Uterus (tissue), 4 donors: ENCODE measurements around the gene TECPR1. TPM values are rescaled to one million over a fixed set of nuclear protein-coding genes. Genes with fewer than 3 reads are reported as not detected.
"Not testable (repeated sequence)": the region's sequence is repeated elsewhere in the genome, so short reads cannot be mapped to it uniquely, and the experiment has no call there.

Source experiments
- DNase-seq, 2 donors: peaks; one replicate each; pipeline ENCODE4 v3.0.0-alpha.2; 2019 to 2020
- H3K27ac ChIP-seq, 2 donors: fragments of 200-600 bp; sonication (generic); 1 replicate in 1 of 2; 2 replicates in 1 of 2; pipeline ENCODE4 v1.5.1; 2016 to 2018
- H3K27me3 ChIP-seq, 2 donors: fragments of 200-600 bp; sonication (generic); one replicate each; pipeline ENCODE4 v1.5.1; 2018 to 2019; ENCODE audit warnings: control low read depth in 1 of 2
- H3K36me3 ChIP-seq, 2 donors: fragments of 200-600 bp; sonication (generic); one replicate each; pipeline ENCODE4 v1.5.1; 2019; ENCODE audit warnings: control low read depth in 1 of 2
- H3K4me1 ChIP-seq, 2 donors: fragments of 200-600 bp; sonication (generic); one replicate each; pipeline ENCODE4 v1.5.1; 2018 to 2019; ENCODE audit warnings: control low read depth in 1 of 2
- H3K4me3 ChIP-seq, 2 donors: fragments of 200-600 bp; sonication (generic); 1 replicate in 1 of 2; 2 replicates in 1 of 2; pipeline ENCODE4 v1.5.1; 2018 to 2019; ENCODE audit warnings: mild to moderate bottlenecking in 1 of 2
- H3K9me3 ChIP-seq, 2 donors: fragments of 200-600 bp; sonication (generic); one replicate each; pipeline ENCODE4 v1.5.1; 2019; ENCODE audit warnings: control low read depth in 1 of 2
- POLR2A ChIP-seq, 2 donors: fragments of 450-650 bp; IDR thresholded peaks; one replicate each; pipeline ENCODE4 v1.6.1; 2016; ENCODE audit warnings: antibody characterized with exemption in 2 of 2, mild to moderate bottlenecking in 1 of 2, moderate library complexity in 1 of 2
- intact Hi-C: fragments of 100-400 bp; cut with DNase I; formaldehyde crosslinking; loops from one replicate; pipeline ENCODE4 v1.15.1; 2023; ENCODE audit warnings: low total_unique reads
- total RNA-seq, 4 donors: library from RNA; depleted of rRNA in 3 of 4; stranded (reverse); fragments of >200 nt in 3 of 4; gene quantifications; one replicate each; pipeline versions ENCODE4 v1.1.0 to v1.2.4, GENCODE V29; 2014 to 2023
- TF ChIP-seq, protein P1 (sequence below), 4 experiments: fragments of 200-600 bp in 2 of 4; fragments of 450-650 bp in 2 of 4; sonication (generic) in 2 of 4; IDR thresholded peaks; one replicate each; pipeline ENCODE4 v1.5.1; 2016 to 2019; ENCODE audit warnings: antibody characterized with exemption in 4 of 4, mild to moderate bottlenecking in 2 of 4, moderate library complexity in 1 of 4
- donor health status: DM: yes; HTN: yes; CAD: no.

The TECPR1 gene
- total RNA-seq, 4 donors from 2014 or later, result 3.1 to 52.6 (median 16.7) TPM

DNA sequence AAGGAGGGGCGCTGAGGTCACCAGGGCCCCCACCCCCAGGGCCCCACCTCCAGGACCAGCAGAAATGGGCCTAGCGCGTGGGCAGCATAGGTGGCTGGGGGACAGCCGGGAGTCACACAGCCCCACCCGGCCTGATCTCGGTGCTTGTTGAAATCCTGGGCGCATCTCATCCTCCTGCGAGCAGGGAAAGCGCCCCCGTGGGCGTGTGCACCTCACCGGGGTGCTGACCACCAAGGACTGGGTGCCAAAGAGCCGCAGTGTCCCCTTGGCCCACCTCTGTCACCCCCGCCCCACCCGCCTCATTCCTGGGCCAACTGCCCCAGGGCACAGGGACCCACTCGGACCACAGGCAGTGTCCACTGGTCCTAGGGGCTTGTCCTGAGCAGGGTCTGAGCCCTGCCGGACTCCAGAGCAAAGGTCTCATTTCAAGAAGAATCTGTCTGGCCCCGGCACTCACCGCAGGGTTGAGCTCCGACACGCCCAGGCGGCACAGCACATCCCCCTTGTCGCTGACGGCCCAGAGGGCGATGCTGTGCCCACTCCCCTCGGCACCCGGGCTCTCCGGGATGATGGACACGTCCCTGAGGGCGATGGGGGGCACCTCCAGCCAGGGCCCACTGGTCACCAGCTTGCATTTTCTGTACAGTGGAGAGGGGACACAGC is 29.4 kb downstream of the TECPR1 start:
- H3K27ac ChIP-seq, result no peak overlapping the region
- H3K27me3 ChIP-seq, result no peaks in the 10 kb centered on the region
- no peak overlapping the region for H3K4me3 ChIP-seq
- no peaks in the 10 kb centered on the region for H3K9me3 ChIP-seq
- no peaks in the 10 kb centered on the region for H3K4me1 ChIP-seq
- intact Hi-C loops, result no loop called here
- TF ChIP-seq POLR2A (IDR thresholded peaks at IDR 0.05), result no peak
- TF ChIP-seq, protein P1, sequence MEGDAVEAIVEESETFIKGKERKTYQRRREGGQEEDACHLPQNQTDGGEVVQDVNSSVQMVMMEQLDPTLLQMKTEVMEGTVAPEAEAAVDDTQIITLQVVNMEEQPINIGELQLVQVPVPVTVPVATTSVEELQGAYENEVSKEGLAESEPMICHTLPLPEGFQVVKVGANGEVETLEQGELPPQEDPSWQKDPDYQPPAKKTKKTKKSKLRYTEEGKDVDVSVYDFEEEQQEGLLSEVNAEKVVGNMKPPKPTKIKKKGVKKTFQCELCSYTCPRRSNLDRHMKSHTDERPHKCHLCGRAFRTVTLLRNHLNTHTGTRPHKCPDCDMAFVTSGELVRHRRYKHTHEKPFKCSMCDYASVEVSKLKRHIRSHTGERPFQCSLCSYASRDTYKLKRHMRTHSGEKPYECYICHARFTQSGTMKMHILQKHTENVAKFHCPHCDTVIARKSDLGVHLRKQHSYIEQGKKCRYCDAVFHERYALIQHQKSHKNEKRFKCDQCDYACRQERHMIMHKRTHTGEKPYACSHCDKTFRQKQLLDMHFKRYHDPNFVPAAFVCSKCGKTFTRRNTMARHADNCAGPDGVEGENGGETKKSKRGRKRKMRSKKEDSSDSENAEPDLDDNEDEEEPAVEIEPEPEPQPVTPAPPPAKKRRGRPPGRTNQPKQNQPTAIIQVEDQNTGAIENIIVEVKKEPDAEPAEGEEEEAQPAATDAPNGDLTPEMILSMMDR (IDR thresholded peaks at IDR 0.05), result no peak
- no peaks in the 10 kb centered on the region for H3K36me3 ChIP-seq
- no peak for DNase-seq

DNA sequence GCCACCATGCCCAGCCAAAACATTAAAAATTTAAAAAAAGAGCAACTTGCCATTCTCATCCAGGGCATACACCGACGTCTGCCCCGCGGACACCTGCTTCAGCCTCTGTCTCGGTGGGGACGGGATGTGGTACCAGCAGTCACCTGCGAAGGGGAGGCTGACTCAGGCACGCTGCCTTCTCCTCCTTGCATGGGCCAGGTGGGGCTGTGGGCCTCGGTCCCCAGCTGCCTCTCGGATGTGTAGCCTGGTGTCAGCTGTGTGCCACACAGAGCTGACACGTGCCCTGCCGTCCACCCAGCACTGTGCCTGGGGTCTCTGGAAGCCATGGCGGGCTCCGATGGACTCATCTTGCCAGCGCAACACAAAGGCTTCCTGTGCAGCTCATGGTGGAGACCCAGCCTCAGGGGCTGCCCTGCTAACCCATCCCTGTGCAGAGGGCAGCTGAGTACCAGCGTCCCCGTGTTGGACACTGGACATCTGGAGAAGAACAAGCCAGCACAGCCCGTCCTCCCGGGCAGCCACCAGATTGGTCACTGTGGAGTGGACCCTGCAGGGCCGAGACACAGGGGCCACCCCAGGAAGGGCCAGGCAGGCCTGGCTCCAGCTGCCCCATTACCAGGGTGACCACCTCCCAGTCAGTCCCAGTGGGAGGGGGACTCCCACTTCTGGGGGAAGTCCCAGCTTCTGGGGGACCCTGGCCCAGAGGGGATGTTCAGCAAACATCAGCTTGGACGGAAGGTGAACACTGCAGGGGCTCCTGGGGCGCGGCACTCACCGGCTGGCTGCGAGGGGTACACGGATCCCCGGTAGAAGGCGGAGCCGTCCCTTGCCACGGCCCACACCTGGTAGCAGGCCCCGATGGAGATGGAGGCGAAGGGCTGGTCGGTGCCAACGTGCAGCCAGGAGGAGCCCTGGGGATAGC is 30.2 kb downstream of the TECPR1 start:
- Histone ChIP-seq H3K4me1 (no peaks in the 10 kb centered on the region), H3K36me3 (no peaks in the 10 kb centered on the region), H3K27me3 (no peaks in the 10 kb centered on the region), H3K9me3 (no peaks in the 10 kb centered on the region), H3K4me3 (no peak overlapping the region), H3K27ac (no peak overlapping the region)
- TF ChIP-seq, protein P1 (IDR thresholded peaks at IDR 0.05), result no peak
- TF ChIP-seq POLR2A (IDR thresholded peaks at IDR 0.05), result no peak
- intact Hi-C loops, result no loop called here
- no peak for DNase-seq

DNA sequence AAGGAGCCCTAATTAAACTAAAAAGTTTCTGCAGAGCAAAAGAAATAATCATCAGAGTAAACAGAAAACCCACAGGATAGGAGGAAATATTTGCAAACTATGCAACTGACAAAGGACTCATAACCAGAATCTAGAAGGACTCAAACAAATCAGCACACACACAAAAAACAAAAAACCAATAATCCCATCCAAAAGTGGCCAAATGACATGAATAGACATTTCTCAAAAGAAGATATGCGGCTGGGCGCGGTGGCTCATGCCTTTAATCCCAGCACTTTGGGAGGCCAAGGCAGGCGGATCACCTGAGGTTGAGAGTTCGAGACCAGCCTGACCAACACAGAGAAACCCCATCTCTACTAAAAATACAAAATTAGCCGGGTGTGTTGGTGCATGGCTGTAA is 32.6 kb downstream of the TECPR1 start:
- H3K9me3 ChIP-seq, H3K4me1 ChIP-seq, H3K4me3 ChIP-seq, DNase-seq, H3K27me3 ChIP-seq, H3K36me3 ChIP-seq, H3K27ac ChIP-seq, intact Hi-C loops: not testable (repeated sequence)

DNA sequence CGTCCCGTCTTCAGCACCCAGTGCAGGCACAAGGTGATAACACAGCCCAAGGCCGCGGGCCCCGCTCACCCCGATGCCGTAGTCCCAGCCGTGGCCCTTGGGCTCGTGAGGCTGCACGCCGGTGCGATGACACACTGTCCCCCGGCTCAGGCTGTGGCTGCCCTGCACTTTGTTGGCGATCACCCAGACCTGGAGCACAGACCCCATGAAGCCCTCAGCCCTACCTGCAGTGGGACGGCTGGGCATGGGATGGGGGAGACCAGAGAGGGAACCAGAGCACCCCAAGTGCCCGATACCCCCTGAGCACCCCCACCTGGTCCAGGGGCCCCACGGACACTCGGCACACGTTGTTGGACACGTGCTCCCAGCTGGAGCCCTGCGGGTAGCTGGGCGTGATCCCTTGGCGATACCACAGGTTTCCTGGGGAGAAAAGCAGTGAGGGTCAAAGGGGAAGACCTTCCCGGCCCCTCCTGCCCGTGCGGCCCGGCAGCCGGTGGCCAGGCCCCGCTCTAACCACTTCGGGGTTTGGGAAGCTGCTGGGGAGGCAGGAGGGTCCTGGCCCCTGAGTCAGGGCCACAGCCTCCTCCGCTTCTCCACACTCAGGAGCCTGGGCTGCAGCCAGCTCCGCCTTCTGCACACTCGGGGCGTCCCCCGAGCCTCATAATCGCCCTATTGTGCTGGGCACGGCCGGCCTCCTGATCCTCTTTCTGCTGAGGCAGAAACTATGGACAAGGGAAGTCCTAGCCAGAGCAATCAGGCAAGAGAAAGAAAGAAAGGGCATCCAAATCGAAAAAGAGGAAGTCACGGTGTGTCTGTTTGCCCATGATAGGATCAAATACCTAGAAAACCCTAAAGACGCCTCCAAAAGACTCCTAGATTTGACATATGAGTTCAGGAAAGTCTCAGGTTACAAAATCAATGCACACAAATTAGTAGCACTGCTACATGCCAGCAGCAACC is 34.1 kb downstream of the TECPR1 start:
- DNase-seq, result no peak
- no peak overlapping the region for H3K4me3 ChIP-seq
- TF ChIP-seq, protein P1 (IDR thresholded peaks at IDR 0.05), result no peak
- TF ChIP-seq POLR2A (IDR thresholded peaks at IDR 0.05), result no peak

DNA sequence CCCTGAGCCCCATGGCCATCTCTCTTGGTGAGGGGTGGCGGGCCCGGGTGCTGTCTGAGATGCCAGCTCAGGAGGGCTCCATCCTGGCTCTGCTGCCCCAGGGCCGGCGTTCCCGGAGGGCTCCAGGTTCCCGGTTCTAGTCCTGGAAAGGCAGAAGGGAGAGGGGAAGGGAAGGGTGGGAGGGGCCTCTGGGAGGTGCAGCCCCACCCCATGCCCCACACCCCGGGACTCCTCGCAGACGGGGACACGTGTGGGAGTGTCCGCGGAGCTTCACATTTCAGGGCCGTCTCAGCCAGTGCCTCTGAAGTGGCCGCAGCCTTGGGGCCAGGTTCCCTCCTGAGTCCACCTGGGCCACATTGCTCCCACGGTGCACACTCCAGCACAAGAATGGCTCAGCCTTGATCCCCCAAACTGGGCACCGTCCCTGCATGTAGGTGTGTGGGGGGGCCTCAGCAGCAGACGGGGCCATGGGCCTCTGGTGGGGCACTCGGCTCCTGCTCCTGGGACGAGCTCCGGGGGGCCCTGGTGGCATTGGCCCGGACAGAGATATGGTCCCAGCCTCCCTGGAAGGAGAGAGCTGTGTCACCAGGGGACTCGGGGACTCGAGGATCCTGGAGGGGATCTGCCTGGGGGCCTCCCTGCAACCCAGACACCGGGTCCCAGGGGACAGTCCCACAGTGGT is 35.0 kb downstream of the TECPR1 start:
- Histone ChIP-seq H3K9me3 (no peaks in the 10 kb centered on the region), H3K4me1 (no peaks in the 10 kb centered on the region), H3K4me3 (no peak overlapping the region), H3K27ac (no peak overlapping the region), H3K27me3 (no peaks in the 10 kb centered on the region), H3K36me3 (no peaks in the 10 kb centered on the region)
- DNase-seq, result peak in 1 of 2 donors; percentile 11
- TF ChIP-seq, protein P1 (IDR thresholded peaks at IDR 0.05), result no peak
- no peak for TF ChIP-seq POLR2A (IDR thresholded peaks at IDR 0.05)
- intact Hi-C loops, result no loop called here

More for the DNA sequence above, 34.1 kb downstream of the TECPR1 start:
- no peak overlapping the region for H3K27ac ChIP-seq
- no peaks in the 10 kb centered on the region for H3K4me1 ChIP-seq
- H3K27me3 ChIP-seq, result no peaks in the 10 kb centered on the region
- no peaks in the 10 kb centered on the region for H3K9me3 ChIP-seq
- intact Hi-C loops, result no loop called here
- no peaks in the 10 kb centered on the region for H3K36me3 ChIP-seq
